GM18951 (cell line): ENCODE data around the gene EFCAB5.
"Not testable (repeated sequence)": the region's sequence is repeated elsewhere in the genome, so short reads cannot be mapped to it uniquely, and the experiment has no call there.

Experiments used
- POLR2A ChIP-seq: IDR thresholded peaks from 4 replicates; pipeline ENCODE4 v1.6.1; 2011; ENCODE audit warnings: mild to moderate bottlenecking; ENCODE audit not compliant: insufficient read length, insufficient read depth; ENCODE audit errors: extremely low read depth
- in situ Hi-C: fragments of 300-500 bp; cut with MboI; formaldehyde crosslinking; loops from one replicate; pipeline ENCODE4 v1.12.0; 2022; ENCODE audit warnings: low sequenced_read_pairs, mixed read lengths, inconsistent platforms; ENCODE audit not compliant: unreplicated experiment

The EFCAB5 gene

DNA sequence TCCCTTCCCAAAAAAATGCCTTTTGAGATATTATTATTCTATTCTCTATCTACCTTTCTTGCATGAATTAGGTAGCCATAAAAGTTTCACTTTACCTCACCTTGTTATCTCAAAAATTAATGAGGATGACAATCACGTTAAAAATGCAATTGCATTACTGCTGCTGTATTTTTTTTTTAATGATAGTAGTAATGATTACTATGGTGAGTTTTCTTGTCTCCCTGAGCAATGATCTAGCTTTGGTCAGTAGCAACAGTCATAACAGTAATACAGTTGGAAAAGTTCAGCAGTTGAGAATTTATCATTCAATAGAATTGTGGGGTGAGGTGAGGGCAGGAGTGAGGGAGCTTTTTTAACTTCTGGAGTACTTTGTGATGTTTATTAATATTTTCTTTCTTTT is at the start of gene EFCAB5:
TSS of gene EFCAB5 (plus strand) at position 301 of the 400 bp plus-strand sequence. CDS start 163 bp downstream, outside the sequence.
- TF ChIP-seq POLR2A = no peak
- in situ Hi-C loops = no loop called here

DNA sequence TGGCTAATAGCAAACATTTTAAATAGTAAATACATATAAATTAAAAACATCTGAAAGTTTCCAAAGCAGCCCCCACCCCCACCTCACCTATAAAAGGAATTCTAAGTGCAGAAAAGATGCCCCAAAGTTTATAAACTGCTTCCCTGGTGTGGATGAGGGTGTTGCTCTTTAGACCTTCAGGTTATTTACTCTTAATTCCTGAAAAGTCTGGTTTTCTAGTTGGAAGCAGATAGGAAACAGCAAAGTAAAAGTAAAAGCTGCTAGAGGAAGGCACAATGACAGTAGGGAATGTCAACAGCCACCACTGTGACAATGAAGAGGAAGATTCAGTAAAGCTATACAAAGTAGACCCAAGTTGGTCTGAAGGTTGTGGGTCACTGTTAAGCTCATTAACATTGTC is 49.2 kb upstream of the EFCAB5 start:
- in situ Hi-C loops = no loop called here
- no peak for TF ChIP-seq POLR2A

- in situ Hi-C loops = not testable (repeated sequence)
These were observed 44.3 kb upstream of the EFCAB5 start for GRCh38 chr17:29897136-29897535.

DNA sequence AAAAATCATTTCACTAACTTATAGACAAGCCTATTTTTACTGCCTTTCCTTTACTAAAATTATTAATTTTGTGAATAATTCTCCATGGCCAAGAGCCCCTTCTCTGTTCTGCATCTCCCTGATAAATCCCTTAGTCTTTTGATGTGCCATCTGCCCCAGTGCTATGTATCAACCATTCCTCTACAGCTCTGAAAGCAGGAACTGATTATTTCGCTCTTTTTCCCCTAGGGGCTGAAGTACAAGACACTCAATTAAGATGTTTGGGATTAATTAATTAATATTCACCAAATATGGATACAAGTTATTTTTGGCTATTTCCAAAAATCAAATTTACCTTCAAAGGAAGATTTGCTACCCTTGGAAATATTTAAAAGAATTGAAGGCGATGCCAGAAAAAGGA is 38.0 kb upstream of the EFCAB5 start:
- no peak for TF ChIP-seq POLR2A
- in situ Hi-C loops = no loop called here

- no peak for TF ChIP-seq POLR2A
- in situ Hi-C loops = no loop called here
These were observed 36.2 kb upstream of the EFCAB5 start for GRCh38 chr17:29905086-29905878.

DNA sequence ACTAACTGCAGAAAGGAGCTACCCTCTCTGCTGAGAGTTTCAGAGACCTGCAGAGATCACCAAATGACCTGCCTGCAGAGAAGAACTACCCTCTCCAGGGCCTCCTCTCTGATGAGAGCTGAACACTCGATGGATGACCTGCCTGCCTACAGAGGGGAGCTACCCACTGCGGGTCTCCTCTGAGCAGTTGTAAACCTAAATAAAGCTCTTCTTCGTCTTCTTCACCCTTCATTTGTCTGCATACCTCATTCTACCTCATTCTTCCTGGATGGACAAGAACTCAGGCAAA is 35.6 kb upstream of the EFCAB5 start:
- in situ Hi-C loops = no loop called here
- no peak for TF ChIP-seq POLR2A

GRCh38 chr17:29906969-29907368 is 34.5 kb upstream of the EFCAB5 start:
- no peak for TF ChIP-seq POLR2A
- in situ Hi-C loops = no loop called here

DNA sequence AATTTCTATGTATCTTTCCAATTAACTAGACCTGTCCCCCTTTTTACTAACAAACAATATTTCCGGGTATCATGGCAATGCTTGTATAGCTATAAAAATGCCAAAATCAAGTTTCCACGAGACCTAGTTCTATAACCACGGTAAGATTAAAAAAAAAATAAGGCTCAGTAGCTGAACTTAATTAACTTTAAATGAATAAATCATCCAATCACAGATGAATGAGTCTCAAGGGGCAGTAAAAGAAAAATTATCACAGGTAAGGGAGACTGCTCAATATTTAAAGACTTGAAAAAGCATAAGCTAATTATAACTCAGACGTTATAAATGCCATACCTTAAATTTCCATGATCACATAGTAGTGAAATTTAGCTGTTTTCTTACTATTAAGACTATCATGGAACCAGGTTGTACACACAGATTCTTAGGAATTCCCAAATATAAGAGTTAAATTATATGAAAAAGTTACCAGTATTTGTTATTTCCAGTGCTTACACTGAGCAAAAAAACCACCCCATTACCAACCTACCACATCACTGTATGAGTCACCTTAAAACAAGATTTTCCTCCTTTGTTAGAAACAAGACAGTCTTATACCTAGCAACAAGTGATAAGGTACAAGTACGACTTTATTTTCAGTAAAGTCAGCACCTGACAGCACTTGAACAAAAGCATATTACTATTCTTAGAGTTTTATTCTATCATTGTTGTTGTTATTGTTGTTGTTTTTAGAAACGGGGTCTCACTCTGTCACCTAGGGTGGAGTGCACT is 32.0 kb upstream of the EFCAB5 start:
- no peak for TF ChIP-seq POLR2A
- in situ Hi-C loops = no loop called here

DNA sequence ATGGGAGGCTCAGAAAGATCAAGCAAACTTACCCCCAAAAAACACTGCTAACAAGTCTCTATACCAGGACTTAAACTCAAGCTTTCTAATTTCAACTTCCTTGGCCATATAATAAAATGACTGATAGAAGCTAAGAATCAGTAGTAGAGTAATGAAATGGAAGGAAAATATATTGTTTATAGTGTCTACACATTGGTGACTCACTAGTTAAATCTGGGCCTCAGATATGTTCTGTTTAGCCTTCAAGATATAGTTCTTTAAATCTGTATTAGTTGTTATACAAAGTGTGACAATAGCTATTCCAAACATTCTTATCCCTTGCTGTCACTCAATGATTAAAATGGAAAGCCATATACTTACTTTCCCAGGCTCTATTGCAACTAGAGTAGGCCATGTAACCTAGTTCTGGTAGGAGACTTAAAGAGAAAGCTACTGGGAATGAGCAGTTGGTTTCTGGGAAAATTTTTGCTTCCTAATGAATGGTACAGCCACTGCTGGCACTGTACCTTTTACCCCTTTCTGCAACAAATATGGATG is 29.7 kb upstream of the EFCAB5 start:
- in situ Hi-C loops = no loop called here
- no peak for TF ChIP-seq POLR2A

DNA sequence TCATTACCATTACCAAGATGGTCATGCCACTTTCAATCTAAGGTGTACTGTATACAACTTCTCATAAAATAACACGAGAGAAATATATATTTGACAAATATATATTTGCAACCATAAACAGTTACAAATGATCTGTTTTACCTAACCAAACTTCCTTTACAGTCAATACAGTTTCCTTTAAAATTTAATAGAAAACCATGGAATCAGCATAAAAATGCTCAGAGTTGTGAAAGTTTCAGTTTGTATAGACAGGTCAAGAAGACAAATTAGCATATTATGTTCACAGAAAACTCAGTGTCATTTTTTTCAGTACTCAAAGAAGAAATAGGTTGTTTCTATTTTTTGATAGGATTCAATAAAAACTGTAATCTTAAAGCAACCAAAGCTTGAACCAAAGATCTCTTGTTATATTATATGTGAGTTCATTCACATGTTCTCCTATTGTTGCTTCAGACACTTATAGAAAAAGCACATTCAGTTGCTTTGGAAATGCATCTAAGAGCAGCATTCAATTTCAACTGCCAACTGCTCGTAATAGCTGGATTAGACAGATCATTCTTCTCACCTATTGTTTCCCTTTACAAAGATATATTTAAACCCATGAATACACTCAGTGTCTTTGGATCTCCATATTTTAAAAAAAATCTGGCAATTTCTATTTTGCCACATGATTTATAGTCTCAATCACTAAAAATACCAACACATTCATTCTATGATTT is 26.5 kb upstream of the EFCAB5 start:
- no peak for TF ChIP-seq POLR2A
- in situ Hi-C loops = no loop called here

GRCh38 chr17:29918016-29918415 is 23.4 kb upstream of the EFCAB5 start:
- in situ Hi-C loops = no loop called here
- no peak for TF ChIP-seq POLR2A

- no peak for TF ChIP-seq POLR2A
- in situ Hi-C loops = no loop called here
These were observed 22.2 kb upstream of the EFCAB5 start for GRCh38 chr17:29918922-29919856.
